Hematopoietic multipotent progenitor cell treated with erythropoietin and hydrocortisone succinate and interleukin-3 and kit ligand, for 8 days (in vitro differentiated cells): ENCODE results near the gene CTSD.

Source experiments
- DNase-seq: peaks from one replicate; pipeline ENCODE4 v3.0.0-alpha.2; 2015

The CTSD gene

GRCh38 chr11:1782031-1782590 lies 18.4 kb upstream of the CTSD start:
- no peak for DNase-seq

- no peak for DNase-seq
Observed at GRCh38 chr11:1781593-1781975, 17.9 kb upstream of the CTSD start.

GRCh38 chr11:1780700-1781592 lies 17.2 kb upstream of the CTSD start:
- DNase-seq: no peak

- DNase-seq: no peak
Observed at GRCh38 chr11:1779806-1780699, 16.3 kb upstream of the CTSD start.

GRCh38 chr11:1779034-1779805 lies 15.5 kb upstream of the CTSD start:
- DNase-seq: no peak

GRCh38 chr11:1778141-1778911 lies 14.6 kb upstream of the CTSD start:
- DNase-seq: peak; percentile 35

- DNase-seq: no peak
Observed at GRCh38 chr11:1777737-1778136, 14.0 kb upstream of the CTSD start.

GRCh38 chr11:1776944-1777715 lies 13.4 kb upstream of the CTSD start:
- DNase-seq: no peak

GRCh38 chr11:1776331-1776851 lies 12.7 kb upstream of the CTSD start:
- DNase-seq: no peak

- no peak for DNase-seq
Observed at GRCh38 chr11:1774886-1775285, 11.2 kb upstream of the CTSD start.

GRCh38 chr11:1773994-1774550 lies 10.3 kb upstream of the CTSD start:
- DNase-seq: no peak

GRCh38 chr11:1773131-1773993 lies 9.6 kb upstream of the CTSD start:
- DNase-seq: no peak

- DNase-seq: peak; percentile 87
Observed at GRCh38 chr11:1772270-1773130, 8.8 kb upstream of the CTSD start.

GRCh38 chr11:1771700-1772099 lies 8.0 kb upstream of the CTSD start:
- no peak for DNase-seq

GRCh38 chr11:1771273-1771672 lies 7.5 kb upstream of the CTSD start:
- DNase-seq: no peak

GRCh38 chr11:1770528-1770927 lies 6.8 kb upstream of the CTSD start:
- no peak for DNase-seq

- no peak for DNase-seq
Observed at GRCh38 chr11:1770061-1770460, 6.3 kb upstream of the CTSD start.

GRCh38 chr11:1769304-1769936 lies 5.7 kb upstream of the CTSD start:
- peak; percentile 33 for DNase-seq
